ENCODE results near the gene PRSS12. TPM values are rescaled to one million over a fixed set of nuclear protein-coding genes. Genes with fewer than 3 reads are reported as not detected.
"Not testable (repeated sequence)": the region's sequence is repeated elsewhere in the genome, so short reads cannot be mapped to it uniquely, and the experiment has no call there.

Gene PRSS12
- total RNA-seq, 1 donor, result not detected

GRCh38 chr4:118326585-118326984, 26.2 kb downstream of the PRSS12 start:
- DNase-seq (ENCODE audit: low read depth in 2 of 3, low spot score in 2 of 3), result no peak

GRCh38 chr4:118325431-118325830, 27.4 kb downstream of the PRSS12 start:
- no peak for DNase-seq (ENCODE audit: low read depth in 2 of 3, low spot score in 2 of 3)

- DNase-seq (ENCODE audit: low read depth in 2 of 3, low spot score in 2 of 3), result no peak
Measured at GRCh38 chr4:118322831-118323502, 29.8 kb downstream of the PRSS12 start.

GRCh38 chr4:118318931-118319330, 33.9 kb downstream of the PRSS12 start:
- no peak for DNase-seq (ENCODE audit: low read depth in 2 of 3, low spot score in 2 of 3)

- DNase-seq (ENCODE audit: low read depth in 2 of 3, low spot score in 2 of 3), result no peak
Measured at GRCh38 chr4:118317691-118318090, 35.1 kb downstream of the PRSS12 start.

GRCh38 chr4:118314221-118314620, 38.6 kb downstream of the PRSS12 start:
- DNase-seq (ENCODE audit: low read depth in 2 of 3, low spot score in 2 of 3), result no peak

GRCh38 chr4:118313098-118313497, 39.7 kb downstream of the PRSS12 start:
- no peak for DNase-seq (ENCODE audit: low read depth in 2 of 3, low spot score in 2 of 3)

GRCh38 chr4:118308306-118309030, 44.3 kb downstream of the PRSS12 start:
- no peak for DNase-seq (ENCODE audit: low read depth in 2 of 3, low spot score in 2 of 3)

- DNase-seq (ENCODE audit: low read depth in 2 of 3, low spot score in 2 of 3), result no peak
Measured at GRCh38 chr4:118307643-118308042, 45.2 kb downstream of the PRSS12 start.

GRCh38 chr4:118299619-118300018, 53.2 kb downstream of the PRSS12 start:
- DNase-seq (ENCODE audit: low read depth in 2 of 3, low spot score in 2 of 3), result not testable (repeated sequence)

- DNase-seq (ENCODE audit: low read depth in 2 of 3, low spot score in 2 of 3), result no peak
Measured at GRCh38 chr4:118296729-118297128, 56.1 kb downstream of the PRSS12 start.

GRCh38 chr4:118290951-118291350, 61.9 kb downstream of the PRSS12 start:
- DNase-seq (ENCODE audit: low read depth in 2 of 3, low spot score in 2 of 3), result no peak

GRCh38 chr4:118289794-118290193, 63.0 kb downstream of the PRSS12 start:
- no peak for DNase-seq (ENCODE audit: low read depth in 2 of 3, low spot score in 2 of 3)

GRCh38 chr4:118287711-118288451, 64.9 kb downstream of the PRSS12 start:
- DNase-seq (ENCODE audit: low read depth in 2 of 3, low spot score in 2 of 3), result no peak

- no peak for DNase-seq (ENCODE audit: low read depth in 2 of 3, low spot score in 2 of 3)
Measured at GRCh38 chr4:118286685-118287084, 66.1 kb downstream of the PRSS12 start.

- DNase-seq (ENCODE audit: low read depth in 2 of 3, low spot score in 2 of 3), result no peak
Measured at GRCh38 chr4:118285931-118286330, 66.9 kb downstream of the PRSS12 start.

- DNase-seq (ENCODE audit: low read depth in 2 of 3, low spot score in 2 of 3), result peak in 1 of 3 donors; percentile 42
Measured at GRCh38 chr4:118284169-118284568, 68.6 kb downstream of the PRSS12 start.

GRCh38 chr4:118282692-118283091, 70.1 kb downstream of the PRSS12 start:
- DNase-seq (ENCODE audit: low read depth in 2 of 3, low spot score in 2 of 3), result no peak

- DNase-seq (ENCODE audit: low read depth in 2 of 3, low spot score in 2 of 3), result no peak
Measured at GRCh38 chr4:118281611-118282442, 71.0 kb downstream of the PRSS12 start.

GRCh38 chr4:118280501-118281218, 72.1 kb downstream of the PRSS12 start:
- DNase-seq (ENCODE audit: low read depth in 2 of 3, low spot score in 2 of 3), result peak in 2 of 3 donors; percentile 58 to 74
